Adipocyte (in vitro differentiated cells): ENCODE data around the gene DOC2B.
A peak's percentile ranks its signal among the peaks of the same experiment; 100 is the strongest.
"Not testable (repeated sequence)": the region's sequence is repeated elsewhere in the genome, so short reads cannot be mapped to it uniquely, and the experiment has no call there.

Experiments used
- DNase-seq: peaks from one replicate; pipeline ENCODE4 v3.0.0-alpha.2; 2015; ENCODE audit warnings: low read depth
- H3K27me3 ChIP-seq: replicated peaks from 2 replicates; pipeline ENCODE4 v1.7.0; 2013; ENCODE audit warnings: mild to moderate bottlenecking, low read length, moderate library complexity; ENCODE audit not compliant: control insufficient read depth, insufficient read depth
- H3K36me3 ChIP-seq: 2 replicates; pipeline ENCODE4 v1.7.0; 2013; ENCODE audit warnings: low read length, mild to moderate bottlenecking, moderate library complexity; ENCODE audit not compliant: control insufficient read depth, insufficient read depth, severe bottlenecking
- H3K4me1 ChIP-seq: 2 replicates; pipeline ENCODE4 v1.7.0; 2013; ENCODE audit warnings: mild to moderate bottlenecking, low read length, moderate library complexity; ENCODE audit not compliant: control insufficient read depth, insufficient read depth
- H3K4me3 ChIP-seq: 2 replicates; pipeline ENCODE4 v1.7.0; 2013; ENCODE audit warnings: mild to moderate bottlenecking, low read length, moderate library complexity
- H3K9ac ChIP-seq: 2 replicates; pipeline ENCODE4 v1.7.0; 2013; ENCODE audit warnings: mild to moderate bottlenecking, low read length, moderate library complexity
- H3K9me3 ChIP-seq: 2 replicates; pipeline ENCODE4 v1.7.0; 2013; ENCODE audit warnings: mild to moderate bottlenecking, low read length, moderate library complexity; ENCODE audit not compliant: control insufficient read depth

The DOC2B gene

GRCh38 chr17:147796-148740 is 33.4 kb downstream of the DOC2B start:
- H3K9me3 ChIP-seq, result no peaks in the 10 kb centered on the region
- H3K36me3 ChIP-seq, result no peaks in the 10 kb centered on the region
- H3K4me3 ChIP-seq, result no peak overlapping the region
- no peak for DNase-seq
- H3K4me1 ChIP-seq, result no peaks in the 10 kb centered on the region
- H3K9ac ChIP-seq, result no peak overlapping the region
- H3K27me3 ChIP-seq, result peaks cover 37% of the 10 kb centered on the region

GRCh38 chr17:146983-147761 is 34.3 kb downstream of the DOC2B start:
- Histone ChIP-seq H3K27me3 (peaks cover 37% of the 10 kb centered on the region), H3K9me3 (no peaks in the 10 kb centered on the region), H3K4me1 (no peaks in the 10 kb centered on the region), H3K4me3 (no peak overlapping the region), H3K9ac (no peak overlapping the region), H3K36me3 (no peaks in the 10 kb centered on the region)
- no peak for DNase-seq

GRCh38 chr17:146546-146945 is 34.9 kb downstream of the DOC2B start:
- H3K36me3 ChIP-seq, result no peaks in the 10 kb centered on the region
- no peak for DNase-seq
- H3K9me3 ChIP-seq, result no peaks in the 10 kb centered on the region
- no peak overlapping the region for H3K9ac ChIP-seq
- H3K4me3 ChIP-seq, result no peak overlapping the region
- peaks cover 32% of the 10 kb centered on the region for H3K27me3 ChIP-seq
- no peaks in the 10 kb centered on the region for H3K4me1 ChIP-seq

- Histone ChIP-seq H3K9ac (no peak overlapping the region), H3K4me3 (no peak overlapping the region), H3K27me3 (peaks cover 26% of the 10 kb centered on the region), H3K4me1 (no peaks in the 10 kb centered on the region), H3K9me3 (no peaks in the 10 kb centered on the region), H3K36me3 (no peaks in the 10 kb centered on the region)
- no peak for DNase-seq
Measured at GRCh38 chr17:145671-146541, 35.5 kb downstream of the DOC2B start.

GRCh38 chr17:144936-145670 is 36.3 kb downstream of the DOC2B start:
- Histone ChIP-seq H3K36me3 (no peaks in the 10 kb centered on the region), H3K4me1 (no peaks in the 10 kb centered on the region), H3K9ac (no peak overlapping the region), H3K27me3 (peaks cover 22% of the 10 kb centered on the region), H3K9me3 (no peaks in the 10 kb centered on the region), H3K4me3 (no peak overlapping the region)
- no peak for DNase-seq

GRCh38 chr17:143785-144281 is 37.6 kb downstream of the DOC2B start:
- H3K9ac ChIP-seq, result no peak overlapping the region
- no peaks in the 10 kb centered on the region for H3K4me1 ChIP-seq
- no peaks in the 10 kb centered on the region for H3K36me3 ChIP-seq
- no peaks in the 10 kb centered on the region for H3K9me3 ChIP-seq
- peaks cover 15% of the 10 kb centered on the region for H3K27me3 ChIP-seq
- no peak overlapping the region for H3K4me3 ChIP-seq
- DNase-seq, result peak; percentile 86

- no peak for DNase-seq
- Histone ChIP-seq H3K9me3 (no peaks in the 10 kb centered on the region), H3K4me1 (no peaks in the 10 kb centered on the region), H3K4me3 (no peak overlapping the region), H3K9ac (no peak overlapping the region), H3K27me3 (peaks cover 9% of the 10 kb centered on the region), H3K36me3 (no peaks in the 10 kb centered on the region)
Measured at GRCh38 chr17:142876-143784, 38.3 kb downstream of the DOC2B start.

- no peak overlapping the region for H3K9ac ChIP-seq
- no peaks in the 10 kb centered on the region for H3K4me1 ChIP-seq
- peak; percentile 34 for DNase-seq
- no peak overlapping the region for H3K4me3 ChIP-seq
- peaks cover 7% of the 10 kb centered on the region for H3K27me3 ChIP-seq
- no peaks in the 10 kb centered on the region for H3K36me3 ChIP-seq
- H3K9me3 ChIP-seq, result no peaks in the 10 kb centered on the region
Measured at GRCh38 chr17:142102-142661, 39.3 kb downstream of the DOC2B start.

- H3K9ac ChIP-seq, DNase-seq: not testable (repeated sequence)
Measured at GRCh38 chr17:139401-140205, 41.8 kb downstream of the DOC2B start.

More at GRCh38 chr17:139401-140205, 41.8 kb downstream of the DOC2B start:
- not testable (repeated sequence) for H3K27me3 ChIP-seq, H3K4me1 ChIP-seq, H3K36me3 ChIP-seq, H3K9me3 ChIP-seq, H3K4me3 ChIP-seq
